Activated T-helper 1 cell treated with Interleukin-2 at 50 U/mL for 16 hours (primary cell): ENCODE measurements around the gene EGFR.
"Not testable (repeated sequence)": the region's sequence is repeated elsewhere in the genome, so short reads cannot be mapped to it uniquely, and the experiment has no call there.

Experiments used
- DNase-seq: peaks from one replicate; pipeline ENCODE4 v3.0.0-alpha.2; 2020; ENCODE audit warnings: low read depth

Gene EGFR

DNA sequence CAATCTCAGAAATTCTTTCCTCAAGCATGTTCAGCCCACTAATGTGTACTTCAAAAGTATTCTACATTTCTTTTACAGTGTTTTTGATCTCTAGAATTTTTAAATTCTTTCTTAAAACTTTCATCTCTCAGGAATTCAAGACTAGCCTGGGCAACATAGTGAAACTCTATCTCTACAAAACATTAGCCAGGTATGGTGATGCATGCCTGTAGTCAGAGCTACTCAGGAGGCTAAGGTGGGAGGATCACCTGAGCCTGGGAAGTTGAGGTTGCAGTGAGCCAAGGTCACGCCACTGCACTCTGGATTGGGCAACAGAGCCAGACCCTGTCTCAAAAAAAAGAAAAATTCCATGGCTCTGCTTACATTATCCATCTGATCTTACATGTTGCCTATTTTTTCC lies 5.0 kb upstream of the EGFR start:
- no peak for DNase-seq

DNA sequence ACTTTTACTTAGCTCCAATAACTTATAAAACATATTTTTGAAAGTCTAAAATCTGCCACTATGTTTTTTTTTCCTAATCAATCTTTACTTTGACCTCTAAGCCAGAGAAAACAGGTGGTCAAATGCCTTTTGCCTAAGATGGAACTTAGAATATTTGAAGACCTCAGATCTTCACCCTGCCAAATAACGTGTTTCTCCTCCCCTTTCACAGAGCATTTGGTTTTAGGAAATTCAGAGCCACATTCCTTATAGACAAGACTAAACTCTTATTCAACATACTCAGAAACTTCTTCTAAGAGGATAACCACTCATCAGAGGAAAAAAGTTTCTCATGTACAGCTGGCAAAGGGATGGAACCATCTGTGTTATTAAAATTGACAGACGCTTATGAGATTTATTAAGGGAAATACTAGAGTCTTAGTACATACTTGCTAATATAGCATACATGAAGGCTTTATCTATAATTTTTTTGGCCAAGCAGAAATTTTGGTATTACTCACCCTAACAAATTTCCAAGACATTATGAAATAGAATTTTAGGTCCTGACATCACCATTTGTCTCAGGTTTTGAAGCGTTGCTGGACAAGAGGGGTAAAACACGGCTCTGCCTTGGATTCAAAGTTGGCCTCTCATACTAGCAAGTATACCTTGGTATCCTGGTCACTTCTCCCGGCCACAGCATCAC lies 2.6 kb upstream of the EGFR start:
- DNase-seq = no peak

DNA sequence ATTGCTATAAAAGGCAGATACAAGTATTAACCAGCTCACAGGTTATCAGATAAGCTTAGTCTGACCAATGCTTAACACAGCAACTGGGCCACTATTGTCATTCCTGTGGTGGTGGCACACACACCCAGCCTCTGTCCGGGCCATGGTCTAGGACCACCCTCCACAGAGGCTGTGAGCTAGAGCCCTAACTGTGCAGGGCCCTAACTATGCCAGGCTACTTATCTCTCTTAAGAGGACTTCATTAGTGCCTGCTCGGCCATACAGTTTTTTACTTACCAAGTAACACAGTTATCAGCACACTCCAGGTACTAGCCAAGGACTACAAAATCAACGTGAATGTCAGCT lies 2.1 kb upstream of the EGFR start:
- no peak for DNase-seq

DNA sequence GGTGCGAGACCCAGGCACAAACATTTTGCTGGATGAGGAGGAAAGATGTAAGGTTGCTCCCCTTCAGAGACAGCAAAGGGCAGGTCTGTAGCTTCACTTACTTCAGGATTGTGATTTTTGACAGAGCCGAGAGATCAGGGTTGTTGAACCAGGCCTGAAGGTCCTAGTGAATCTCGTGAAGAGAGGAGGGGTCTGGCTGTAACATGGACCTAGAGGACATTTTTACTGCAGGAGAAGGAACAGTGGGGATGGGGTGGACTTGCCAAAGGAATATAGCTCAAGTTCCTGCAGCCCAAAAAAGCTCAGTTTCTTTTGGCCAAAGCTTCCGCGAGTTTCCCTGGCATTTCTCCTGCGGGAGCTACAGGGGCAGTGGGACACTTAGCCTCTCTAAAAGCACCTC lies 976 bp upstream of the EGFR start:
- DNase-seq = no peak

DNA sequence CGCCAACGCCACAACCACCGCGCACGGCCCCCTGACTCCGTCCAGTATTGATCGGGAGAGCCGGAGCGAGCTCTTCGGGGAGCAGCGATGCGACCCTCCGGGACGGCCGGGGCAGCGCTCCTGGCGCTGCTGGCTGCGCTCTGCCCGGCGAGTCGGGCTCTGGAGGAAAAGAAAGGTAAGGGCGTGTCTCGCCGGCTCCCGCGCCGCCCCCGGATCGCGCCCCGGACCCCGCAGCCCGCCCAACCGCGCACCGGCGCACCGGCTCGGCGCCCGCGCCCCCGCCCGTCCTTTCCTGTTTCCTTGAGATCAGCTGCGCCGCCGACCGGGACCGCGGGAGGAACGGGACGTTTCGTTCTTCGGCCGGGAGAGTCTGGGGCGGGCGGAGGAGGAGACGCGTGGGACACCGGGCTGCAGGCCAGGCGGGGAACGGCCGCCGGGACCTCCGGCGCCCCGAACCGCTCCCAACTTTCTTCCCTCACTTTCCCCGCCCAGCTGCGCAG lies 424 bp downstream of the EGFR start:
- no peak for DNase-seq

DNA sequence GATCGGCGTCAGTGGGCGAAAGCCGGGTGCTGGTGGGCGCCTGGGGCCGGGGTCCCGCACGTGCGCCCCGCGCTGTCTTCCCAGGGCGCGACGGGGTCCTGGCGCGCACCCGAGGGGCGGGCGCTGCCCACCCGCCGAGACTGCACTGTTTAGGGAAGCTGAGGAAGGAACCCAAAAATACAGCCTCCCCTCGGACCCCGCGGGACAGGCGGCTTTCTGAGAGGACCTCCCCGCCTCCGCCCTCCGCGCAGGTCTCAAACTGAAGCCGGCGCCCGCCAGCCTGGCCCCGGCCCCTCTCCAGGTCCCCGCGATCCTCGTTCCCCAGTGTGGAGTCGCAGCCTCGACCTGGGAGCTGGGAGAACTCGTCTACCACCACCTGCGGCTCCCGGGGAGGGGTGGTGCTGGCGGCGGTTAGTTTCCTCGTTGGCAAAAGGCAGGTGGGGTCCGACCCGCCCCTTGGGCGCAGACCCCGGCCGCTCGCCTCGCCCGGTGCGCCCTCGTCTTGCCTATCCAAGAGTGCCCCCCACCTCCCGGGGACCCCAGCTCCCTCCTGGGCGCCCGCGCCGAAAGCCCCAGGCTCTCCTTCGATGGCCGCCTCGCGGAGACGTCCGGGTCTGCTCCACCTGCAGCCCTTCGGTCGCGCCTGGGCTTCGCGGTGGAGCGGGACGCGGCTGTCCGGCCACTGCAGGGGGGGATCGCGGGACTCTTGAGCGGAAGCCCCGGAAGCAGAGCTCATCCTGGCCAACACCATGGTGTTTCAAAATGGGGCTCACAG lies 1.1 kb downstream of the EGFR start:
- DNase-seq = no peak

DNA sequence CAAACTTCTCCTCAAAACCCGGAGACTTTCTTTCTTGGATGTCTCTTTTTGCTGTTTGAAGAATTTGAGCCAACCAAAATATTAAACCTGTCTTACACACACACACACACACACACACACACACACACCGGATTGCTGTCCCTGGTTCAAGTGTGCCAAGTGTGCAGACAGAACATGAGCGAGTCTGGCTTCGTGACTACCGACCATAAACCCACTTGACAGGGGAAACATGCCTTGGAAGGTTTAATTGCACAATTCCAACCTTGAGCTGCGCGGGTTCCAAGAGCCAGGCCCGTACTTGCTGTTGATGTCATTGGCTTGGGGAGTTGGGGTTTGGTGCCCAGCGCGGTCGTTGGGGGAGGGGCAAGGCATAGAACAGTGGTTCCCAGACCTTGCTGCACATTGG lies 1.7 kb downstream of the EGFR start:
- DNase-seq = no peak

DNA sequence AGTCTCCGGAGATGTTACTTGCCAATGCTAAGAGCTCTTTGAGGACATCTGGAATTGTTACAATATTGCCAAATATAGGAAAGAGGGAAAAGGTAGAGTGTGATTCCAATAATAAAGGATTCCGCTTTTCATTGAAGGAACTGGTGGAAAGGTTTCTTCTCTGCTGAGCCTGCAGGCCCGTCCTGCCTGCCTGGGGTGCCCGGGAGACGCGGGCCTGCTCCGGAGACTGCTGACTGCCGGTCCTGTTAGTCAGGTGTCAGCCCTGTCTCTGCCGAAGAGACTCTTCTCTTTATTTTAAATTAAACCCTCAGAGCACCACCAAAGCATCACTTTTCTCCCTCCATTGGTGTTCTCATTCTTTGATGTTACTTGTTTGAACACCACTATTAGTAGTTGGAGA lies 2.2 kb downstream of the EGFR start:
- no peak for DNase-seq

DNA sequence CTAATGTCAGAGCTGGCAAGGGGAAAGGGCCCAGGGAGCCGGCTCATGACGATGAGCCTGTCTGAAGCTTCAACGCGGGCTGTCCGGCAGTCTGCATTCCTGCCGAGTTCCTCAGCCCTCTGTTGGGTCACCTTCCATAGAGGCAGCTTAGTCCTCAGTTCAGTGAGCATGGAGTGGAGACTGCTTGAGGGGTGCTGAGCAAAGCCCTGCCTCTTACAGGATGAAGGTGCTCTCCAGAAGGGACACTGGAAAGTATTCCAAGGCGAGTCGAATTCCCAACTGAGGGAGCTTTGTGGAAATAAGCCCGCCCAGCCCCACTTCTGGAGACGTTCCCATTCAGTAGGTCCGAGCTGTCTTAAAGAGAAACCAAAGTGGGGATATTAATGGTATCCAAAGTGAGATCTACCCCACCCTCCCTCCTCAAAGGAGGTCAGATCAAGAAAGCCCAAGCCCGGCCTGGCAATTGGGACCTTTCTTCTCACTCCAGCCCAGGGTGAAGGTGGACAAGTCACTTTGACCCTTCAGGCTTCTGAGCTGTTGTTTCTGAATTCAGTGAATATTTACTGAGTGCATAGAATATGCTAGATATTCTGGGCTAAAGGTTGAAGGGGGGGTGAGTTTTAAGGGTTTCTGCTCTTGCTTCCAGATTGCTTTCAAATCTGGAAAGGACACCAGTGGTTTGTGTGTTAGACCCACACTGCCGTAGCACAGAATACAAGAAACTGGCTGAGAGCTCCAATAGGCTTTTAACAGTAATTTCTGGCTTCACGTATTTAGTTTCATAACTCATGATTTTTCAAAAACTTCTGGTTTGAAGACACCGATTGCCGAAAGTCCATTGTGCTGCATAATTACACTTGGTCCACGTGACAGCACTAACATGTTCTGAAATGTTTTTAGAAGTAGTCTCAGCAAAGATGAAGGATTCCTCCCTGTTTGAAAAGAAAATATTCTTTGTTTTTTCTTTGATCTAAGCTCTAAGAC lies 3.5 kb downstream of the EGFR start:
- DNase-seq = no peak

DNA sequence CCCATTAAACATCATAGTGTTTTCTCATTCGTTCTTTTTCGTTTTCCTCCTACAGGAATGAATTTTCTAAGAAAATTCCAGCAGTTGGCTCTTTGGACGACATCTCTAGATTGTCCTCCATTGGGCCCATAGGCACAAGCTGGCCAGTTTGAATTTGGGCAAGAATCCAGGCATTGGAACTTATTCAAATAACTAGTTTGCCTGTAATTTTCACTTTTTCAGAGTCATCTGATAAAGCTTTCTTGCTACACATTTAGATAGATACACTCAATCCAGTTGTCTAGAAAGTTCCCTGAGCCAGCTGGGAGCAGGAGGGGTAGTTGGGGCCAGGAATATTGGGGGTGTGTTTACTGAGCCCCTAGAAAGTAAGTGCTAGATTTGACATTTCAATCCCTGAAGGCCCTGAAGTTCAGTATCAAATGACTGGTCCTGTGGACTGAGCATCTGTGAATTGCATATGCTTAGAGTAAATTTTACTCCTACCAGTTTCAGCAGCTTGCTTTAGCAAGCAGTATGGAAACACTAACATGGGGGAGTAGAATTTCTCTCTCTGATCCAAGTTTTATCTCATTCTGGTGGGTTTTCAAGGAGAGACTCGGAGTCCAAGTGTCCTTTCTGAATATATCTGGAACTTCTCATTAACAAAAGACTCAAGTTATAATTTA lies 5.2 kb downstream of the EGFR start:
- no peak for DNase-seq

DNA sequence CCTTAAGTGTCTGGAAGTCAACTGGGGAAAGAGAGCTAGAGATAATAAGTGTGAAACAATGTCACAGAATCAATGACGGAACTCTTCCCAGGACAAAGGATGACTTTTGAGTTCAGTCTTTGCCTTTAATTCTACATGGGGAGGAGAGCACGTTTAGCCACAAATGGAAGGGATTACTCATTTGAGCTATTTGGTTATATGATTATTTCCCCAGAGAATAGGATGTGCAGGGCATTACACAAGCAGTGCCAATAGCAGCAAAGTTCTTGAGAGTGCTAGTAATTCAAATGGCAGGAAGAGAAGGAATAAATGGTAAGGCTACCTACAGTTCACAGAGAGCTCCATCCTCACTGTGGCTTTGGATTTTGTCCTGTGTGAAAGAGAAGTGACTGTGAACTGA lies 6.0 kb downstream of the EGFR start:
- DNase-seq = no peak

DNA sequence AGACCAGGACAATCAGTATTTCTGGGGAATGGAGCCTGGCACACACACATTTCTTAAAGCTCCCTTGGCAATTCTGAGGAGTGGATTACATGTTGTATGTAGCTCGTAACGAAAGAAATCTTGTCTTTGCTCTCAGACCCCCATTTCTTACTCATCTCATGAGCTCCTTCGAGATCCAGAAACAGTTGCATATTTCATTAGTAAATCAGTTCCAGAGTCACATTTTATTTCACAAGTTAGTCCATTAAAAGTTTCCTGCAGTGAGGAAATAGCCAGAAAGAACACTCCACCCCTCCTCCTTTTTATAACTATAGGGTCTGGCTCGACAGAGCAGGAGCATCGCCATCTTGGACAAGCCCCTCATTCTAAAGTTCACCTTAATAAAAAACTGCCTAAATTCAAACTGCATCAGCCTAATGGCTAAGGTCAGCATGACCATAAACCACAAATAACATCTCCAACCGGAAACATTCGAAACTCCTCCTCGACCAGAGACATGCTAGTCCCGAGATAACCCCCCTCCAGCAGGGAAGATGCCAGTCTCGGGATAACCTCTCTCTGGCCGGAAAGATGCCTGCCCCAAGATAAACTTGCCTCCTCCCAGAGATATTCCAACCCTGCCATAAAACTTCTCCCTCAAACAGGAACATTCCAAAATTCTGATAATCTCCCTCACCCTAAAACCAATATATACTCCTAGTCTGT lies 7.4 kb downstream of the EGFR start:
- DNase-seq = no peak

DNA sequence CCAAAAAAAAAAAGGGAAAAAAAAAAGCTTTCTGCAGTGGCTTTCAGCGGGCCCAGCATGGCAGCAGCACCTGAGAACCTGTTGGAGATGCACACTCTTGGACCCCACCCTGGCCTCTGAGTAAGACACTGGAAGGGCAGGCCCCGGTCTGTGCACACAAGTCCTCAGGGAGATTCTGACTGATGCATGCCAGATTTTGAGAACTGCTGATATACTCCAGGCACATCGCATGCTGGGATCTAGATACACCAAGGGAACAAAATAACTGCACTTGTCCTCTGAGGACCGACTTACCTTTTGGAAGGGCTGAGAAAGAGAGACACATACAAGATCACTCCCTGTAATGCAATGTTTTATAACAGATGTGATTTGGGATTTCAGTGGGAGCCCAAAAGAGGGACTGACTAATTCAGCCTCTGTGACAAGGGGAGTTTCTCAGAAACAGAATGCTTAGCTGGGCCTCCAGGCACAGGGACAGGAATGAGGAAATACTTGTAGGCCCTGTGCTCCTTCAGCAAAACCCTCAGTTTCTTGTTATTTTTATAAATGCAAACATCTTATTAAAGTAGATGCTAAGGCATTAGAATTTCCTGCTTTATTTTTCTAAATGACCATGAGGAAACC lies 8.2 kb downstream of the EGFR start:
- DNase-seq = no peak

DNA sequence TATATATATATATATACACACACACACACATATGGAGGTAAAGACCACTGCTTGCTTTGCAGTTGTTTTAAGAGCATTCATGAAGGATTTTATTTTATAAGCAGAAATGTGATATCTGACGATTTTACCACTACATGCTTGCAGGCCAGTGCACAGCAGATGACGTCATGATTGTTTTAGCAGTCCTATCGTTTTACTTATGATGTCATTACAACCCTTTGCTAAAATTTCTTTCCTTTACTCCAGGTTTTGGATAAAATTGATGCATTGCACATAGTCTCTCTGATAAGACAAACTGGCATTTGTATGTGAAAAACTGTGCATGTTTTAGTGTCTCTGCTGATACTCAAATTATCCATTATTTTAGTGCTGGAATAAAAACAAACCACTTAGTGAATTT lies 9.2 kb downstream of the EGFR start:
- DNase-seq = no peak

DNA sequence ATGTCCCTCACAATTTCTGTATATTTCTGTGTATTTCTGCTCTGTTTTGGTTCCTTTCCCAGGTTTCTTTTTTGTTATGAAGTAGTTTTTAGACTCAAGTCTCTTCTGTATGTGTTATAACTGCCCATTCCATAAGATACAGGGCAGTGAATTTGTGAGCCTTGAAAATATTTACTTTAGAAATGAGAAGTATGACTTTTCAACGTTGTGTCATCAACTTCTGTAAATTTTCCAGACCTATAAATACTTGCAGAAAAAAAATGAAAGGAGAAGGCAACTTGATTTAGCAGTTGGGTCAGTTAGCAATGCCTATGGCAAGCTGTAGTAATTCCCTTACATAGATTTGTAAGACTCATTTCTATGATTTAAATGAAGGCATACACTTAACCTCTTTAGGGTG lies 11.5 kb downstream of the EGFR start:
- no peak for DNase-seq

DNA sequence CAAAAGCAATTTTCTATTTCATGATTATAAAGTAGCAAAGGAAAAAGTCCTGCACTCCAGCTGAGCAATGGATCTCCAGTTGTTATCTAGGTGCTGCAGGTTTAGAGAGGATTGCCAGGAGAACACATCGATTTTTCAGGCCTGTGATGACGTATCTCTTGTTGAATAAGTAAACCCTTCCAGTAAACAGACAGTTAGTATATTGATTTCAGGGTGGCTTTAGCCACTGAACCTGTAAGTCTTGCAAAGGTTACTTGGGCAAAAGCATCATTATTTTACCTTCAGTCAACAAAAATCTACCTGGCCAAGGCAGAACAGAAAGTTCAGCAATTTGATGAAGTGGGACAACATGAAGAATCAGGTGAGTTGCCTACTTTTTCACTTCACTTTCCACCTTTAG lies 12.3 kb downstream of the EGFR start:
- no peak for DNase-seq

DNA sequence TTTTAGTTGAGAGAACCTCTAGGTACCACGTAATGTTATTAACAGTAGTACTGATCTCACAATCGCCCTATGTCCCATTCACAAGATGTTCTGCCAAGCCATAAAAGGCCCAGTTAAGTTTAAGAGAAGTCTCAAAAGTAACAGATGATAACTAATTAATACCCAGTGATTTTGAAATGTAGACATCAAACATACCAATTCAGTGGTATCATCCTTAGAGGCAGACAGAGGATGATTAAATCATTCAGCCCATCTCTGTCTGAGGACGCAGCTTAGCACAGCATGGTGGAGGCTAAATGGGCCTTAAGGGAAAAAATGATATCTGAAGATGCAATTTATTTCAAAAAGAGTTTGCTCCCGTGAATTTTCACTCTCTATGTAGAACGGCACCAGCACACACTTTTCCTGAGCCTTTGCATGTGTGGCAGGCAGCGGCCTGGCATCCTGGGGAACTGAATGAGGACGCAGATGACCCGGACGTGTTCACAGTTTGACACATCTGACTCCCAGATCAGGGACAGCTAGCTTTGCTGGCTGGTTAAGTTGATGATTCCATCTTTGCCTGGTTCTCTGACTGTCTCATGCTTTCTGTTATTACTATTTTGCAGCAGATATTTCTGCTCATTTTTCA lies 13.4 kb downstream of the EGFR start:
- no peak for DNase-seq

DNA sequence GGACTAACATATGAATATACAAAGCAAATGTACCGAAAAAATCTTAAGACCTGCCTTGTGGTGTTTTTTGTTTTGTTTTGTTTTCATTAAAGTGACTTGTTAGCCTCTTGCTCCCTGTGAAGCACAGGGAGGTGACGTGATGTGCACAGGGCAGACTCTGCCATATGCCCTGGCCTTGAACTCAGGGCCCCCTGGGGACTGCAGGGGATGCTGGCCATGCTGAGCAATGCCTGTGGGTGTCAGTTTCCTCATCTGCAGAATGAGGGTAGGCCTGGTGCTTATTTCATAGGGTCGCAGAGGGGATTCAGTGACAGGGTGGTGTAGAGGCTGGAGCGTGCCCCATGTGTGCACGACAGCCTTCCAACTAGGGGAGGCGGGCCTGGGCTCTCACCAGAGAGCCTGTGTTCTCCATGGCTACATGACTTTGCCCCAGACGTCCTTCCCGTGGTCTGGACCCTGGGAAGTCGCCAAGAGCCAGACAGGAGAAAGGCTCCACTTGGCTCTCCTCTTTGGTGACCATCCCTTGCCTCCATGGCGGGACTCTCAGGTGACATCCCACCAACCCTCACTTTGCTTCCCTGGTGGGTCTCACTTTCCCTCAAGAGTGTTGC lies 14.5 kb downstream of the EGFR start:
- no peak for DNase-seq

DNA sequence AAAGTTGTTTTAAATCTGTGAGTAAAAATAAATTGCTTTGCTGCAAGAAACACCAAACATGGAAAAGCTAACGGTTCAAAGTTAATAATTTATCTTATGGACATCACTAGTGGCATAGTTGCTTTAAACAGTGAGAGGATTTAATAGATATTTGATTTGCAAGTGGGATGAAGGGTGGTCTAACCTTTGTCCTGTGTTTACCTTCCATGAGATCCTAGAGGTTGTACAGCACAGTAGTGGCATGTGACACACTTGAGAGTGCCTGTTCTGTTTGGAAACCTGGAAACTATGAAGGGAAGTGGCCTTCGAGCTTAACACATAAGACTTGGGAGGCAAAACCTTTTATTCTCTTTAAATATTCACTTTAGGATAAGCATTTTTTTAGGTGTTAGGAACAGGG lies 16.0 kb downstream of the EGFR start:
- DNase-seq = no peak

DNA sequence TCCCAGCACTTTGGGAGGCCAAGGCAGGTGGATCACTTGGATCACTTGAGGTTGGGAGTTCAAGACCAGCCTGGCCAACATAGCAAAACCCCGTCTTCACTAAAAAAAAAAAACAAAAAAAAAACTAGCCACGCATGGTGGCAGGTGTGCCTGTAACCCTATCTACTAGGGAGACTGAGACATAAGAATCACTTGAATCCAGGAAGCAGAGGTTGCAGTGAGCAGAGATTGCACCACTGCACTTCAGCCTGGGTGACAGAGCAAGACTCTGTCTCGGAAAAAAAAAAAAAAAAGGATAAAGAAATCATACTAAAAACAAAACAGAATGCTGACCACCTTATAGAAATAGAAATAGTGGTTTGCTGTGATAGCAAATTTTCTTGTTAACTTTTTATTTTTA lies 16.6 kb downstream of the EGFR start:
- not testable (repeated sequence) for DNase-seq
